Spleen (tissue), 11 donors: ENCODE data around the gene ATXN7. TPM values are rescaled to one million over a fixed set of nuclear protein-coding genes. Genes with fewer than 3 reads are reported as not detected.

Source experiments
- DNase-seq: peaks from one replicate; pipeline ENCODE4 v3.0.0-alpha.2; 2020
- H3K27ac ChIP-seq, 8 donors: fragments of 200-600 bp; sonication (generic) in 7 of 8; 1 replicate in 4 of 8; 2 replicates in 4 of 8; pipeline versions ENCODE4 v1.5.0 to v1.8.0; 2016 to 2021; ENCODE audit warnings: inconsistent platforms in 4 of 8, mild to moderate bottlenecking in 4 of 8, moderate library complexity in 1 of 8
- H3K27me3 ChIP-seq, 7 donors: fragments of 200-600 bp; sonication (generic) in 6 of 7; replicated peaks in 1 of 7; 1 replicate in 4 of 7; 2 replicates in 3 of 7; pipeline versions ENCODE4 v1.5.0 to v1.8.0; 2016 to 2021; ENCODE audit warnings: inconsistent platforms in 3 of 7, mild to moderate bottlenecking in 1 of 7
- H3K36me3 ChIP-seq, 6 donors: fragments of 200-600 bp; sonication (generic) in 5 of 6; 1 replicate in 4 of 6; 2 replicates in 2 of 6; pipeline versions ENCODE4 v1.5.0 to v1.8.0; 2016 to 2021; ENCODE audit warnings: inconsistent platforms in 2 of 6
- H3K4me1 ChIP-seq, 6 donors: fragments of 200-600 bp; sonication (generic) in 5 of 6; 1 replicate in 3 of 6; 2 replicates in 3 of 6; pipeline versions ENCODE4 v1.5.0 to v1.8.0; 2016 to 2021; ENCODE audit warnings: inconsistent platforms in 3 of 6
- H3K4me3 ChIP-seq, 8 donors: fragments of 200-600 bp; sonication (generic) in 7 of 8; 1 replicate in 4 of 8; 2 replicates in 4 of 8; pipeline versions ENCODE4 v1.5.0 to v1.8.0; 2016 to 2021; ENCODE audit warnings: inconsistent platforms in 4 of 8, mild to moderate bottlenecking in 4 of 8, moderate library complexity in 2 of 8
- H3K9me3 ChIP-seq, 8 donors: fragments of 200-600 bp; sonication (generic) in 7 of 8; 1 replicate in 4 of 8; 2 replicates in 4 of 8; pipeline versions ENCODE4 v1.5.0 to v1.8.0; 2016 to 2021; ENCODE audit warnings: inconsistent platforms in 4 of 8
- CTCF ChIP-seq, 11 experiments: fragments of 200-600 bp in 7 of 11; fragments of 450-650 bp in 4 of 11; sonication (generic) in 4 of 11; IDR thresholded peaks in 8 of 11; conservative IDR thresholded peaks in 3 of 11; 1 replicate in 7 of 11; 2 replicates in 4 of 11; pipeline versions ENCODE4 v1.4.0 to v1.8.0; 2016 to 2021; ENCODE audit warnings: antibody characterized with exemption in 11 of 11, inconsistent platforms in 4 of 11, mild to moderate bottlenecking in 1 of 11
- POLR2A ChIP-seq, 3 donors: fragments of 450-650 bp; IDR thresholded peaks; one replicate each; pipeline ENCODE4 v1.5.1; 2017; ENCODE audit warnings: antibody characterized with exemption in 3 of 3, mild to moderate bottlenecking in 1 of 3
- POLR2AphosphoS5 ChIP-seq, 3 donors: sonication (generic); formaldehyde crosslinking; IDR thresholded peaks; one replicate each; pipeline ENCODE4 v1.5.1; 2017; ENCODE audit warnings: antibody characterized with exemption in 3 of 3
- WGBS, 5 donors: extraction: QIAGEN DNeasy Blood & Tissue Kit in 3 of 5; methylation state at CpG; one replicate each; pipeline versions ENCODE4 v1.1.5 to v1.1.7; 2013 to 2018; 5-methylcytosine and 5-hydroxymethylcytosine counted together
- intact Hi-C: fragments of 100-400 bp; cut with DNase I; formaldehyde crosslinking; loops from one replicate; pipeline ENCODE4 v1.15.0; 2023; ENCODE audit warnings: low total_unique reads
- polyA plus RNA-seq, 3 donors: library from polyadenylated mRNA; stranded (reverse); fragments of 200-250 nt; gene quantifications; one replicate each; pipeline ENCODE4 v1.2.1, GENCODE V29; 2013
- total RNA-seq, 7 donors: library from RNA; depleted of rRNA in 3 of 7; stranded (reverse); fragments of >200 nt in 3 of 7; fragmentation: NEBNext Ultra II Directional in 4 of 7; extraction: Animal tissue kit (Norgen Biotek cat#: 25700) in 4 of 7; gene quantifications; one replicate each; pipeline versions ENCODE4 v1.1.0 to v1.2.1, GENCODE V29; 2016 to 2021
- donor health status: healthy with polysubstance abuse.
- donor health status: DM: no; HTN: no; CAD: no; lungs with moderate emphysema.
- donor health status: DM: no; HTN: no; CAD: no.
- donor health status: Bipolar disorder and iron deficiency.
- donor health status: healthy.
- donor health status: DM: no; HTN: no; CAD: no.
- donor health status: DM: yes; HTN: yes; CAD: no.

ATXN7 gene
- total and polyA plus RNA-seq, 10 donors, result 1.9 to 91.8 (median 54.7) TPM

GRCh38 chr3:63992516-63993209 lies 129.0 kb downstream of the ATXN7 start:
- H3K27ac ChIP-seq, result peak overlapping the region in 3 of 8 donors; percentile 13 to 47 (median 22)
- intact Hi-C loops, result no loop called here
- TF ChIP-seq POLR2AphosphoS5 (IDR thresholded peaks at IDR 0.05) (no peak), POLR2A (IDR thresholded peaks at IDR 0.05) (no peak), CTCF (IDR thresholded peaks at IDR 0.05 in 8 of 11, conservative IDR thresholded peaks at IDR 0.05 in 3 of 11) (no peak)
- no peaks in the 10 kb centered on the region for H3K9me3 ChIP-seq
- DNase-seq, result no peak
- H3K4me3 ChIP-seq, result no peak overlapping the region
- peaks cover 0 to 100% (median 83%) of the 10 kb centered on the region in 6 donors for H3K36me3 ChIP-seq
- H3K4me1 ChIP-seq, result peaks cover 0 to 35% (median 11%) of the 10 kb centered on the region in 6 donors
- WGBS, 5 donors, result 79 to 88% (median 82%) methylated on average over 5 of the region's 5 CpGs
- H3K27me3 ChIP-seq, result no peaks in the 10 kb centered on the region

GRCh38 chr3:63993653-63994079 lies 130.0 kb downstream of the ATXN7 start:
- peak in 1 of 3 donors; percentile 75 for TF ChIP-seq POLR2AphosphoS5 (IDR thresholded peaks at IDR 0.05)
- TF ChIP-seq POLR2A (IDR thresholded peaks at IDR 0.05), result no peak
- peak; percentile 73 to 94 (median 89) for TF ChIP-seq CTCF (IDR thresholded peaks at IDR 0.05 in 8 of 11, conservative IDR thresholded peaks at IDR 0.05 in 3 of 11)
- Histone ChIP-seq H3K27me3 (no peaks in the 10 kb centered on the region), H3K27ac (peak overlapping the region in 2 of 8 donors; percentile 13 to 22), H3K4me1 (peaks cover 0 to 30% (median 11%) of the 10 kb centered on the region in 6 donors), H3K4me3 (no peak overlapping the region), H3K36me3 (peaks cover 0 to 100% (median 76%) of the 10 kb centered on the region in 6 donors), H3K9me3 (no peaks in the 10 kb centered on the region)
- intact Hi-C loops, result no loop called here
- 36 to 44% (median 39%) methylated on average over 3 of the region's 3 CpGs for WGBS, 5 donors
- DNase-seq, result peak; percentile 80

GRCh38 chr3:63995086-63995485 lies 131.4 kb downstream of the ATXN7 start:
- Histone ChIP-seq H3K36me3 (peaks cover 0 to 100% (median 73%) of the 10 kb centered on the region in 6 donors), H3K27me3 (no peaks in the 10 kb centered on the region), H3K4me3 (no peak overlapping the region), H3K9me3 (no peaks in the 10 kb centered on the region), H3K27ac (no peak overlapping the region), H3K4me1 (peaks cover 0 to 30% (median 11%) of the 10 kb centered on the region in 6 donors)
- TF ChIP-seq CTCF (IDR thresholded peaks at IDR 0.05 in 8 of 11, conservative IDR thresholded peaks at IDR 0.05 in 3 of 11), result no peak
- no peak for TF ChIP-seq POLR2A (IDR thresholded peaks at IDR 0.05)
- TF ChIP-seq POLR2AphosphoS5 (IDR thresholded peaks at IDR 0.05), result no peak
- intact Hi-C loops, result no loop called here
- 57 to 87% (median 71%) methylated on average over 5 of the region's 5 CpGs for WGBS, 5 donors
- peak; percentile 70 for DNase-seq
